Adrenal gland (tissue), 5 donors: Measurements from ENCODE around the gene PAOX.

Experiments
- CTCF ChIP-seq, 6 experiments: fragments of 450-650 bp in 4 of 6; fragments of 200-600 bp in 2 of 6; sonication (generic) in 1 of 6; IDR thresholded peaks; 1 replicate in 5 of 6; 2 replicates in 1 of 6; pipeline versions ENCODE4 v1.5.1 to v1.8.0; 2016 to 2021; ENCODE audit warnings: antibody characterized with exemption in 6 of 6, mild to moderate bottlenecking in 2 of 6, moderate library complexity in 1 of 6
- POLR2A ChIP-seq, 2 donors: fragments of 450-650 bp; IDR thresholded peaks; one replicate each; pipeline ENCODE4 v1.6.1; 2017; ENCODE audit warnings: antibody characterized with exemption in 2 of 2, mild to moderate bottlenecking in 2 of 2, moderate library complexity in 1 of 2
- donor health status: DM: no; HTN: no; CAD: no.

GRCh38 chr10:133377818-133378250 is 1.2 kb upstream of the PAOX start:
- TF ChIP-seq POLR2A (IDR thresholded peaks at IDR 0.05) = no peak
- TF ChIP-seq CTCF (IDR thresholded peaks at IDR 0.05) = no peak
